OCI-LY1 (cell line): Measurements from ENCODE around the gene OR2T3.

ENCODE experiments used
- CTCF ChIP-seq: fragments of 200-600 bp; sonication (generic), shearing (Covaris generic); IDR thresholded peaks from 2 replicates; pipeline ENCODE4 v1.5.1; 2017; ENCODE audit warnings: mild to moderate bottlenecking, antibody characterized with exemption, low read length, moderate library complexity, mixed read lengths
- EZH2 ChIP-seq: fragments of 200-600 bp; sonication (generic), shearing (Covaris generic); IDR thresholded peaks from 2 replicates; pipeline ENCODE4 v1.8.0; 2017; ENCODE audit warnings: borderline replicate concordance, mixed run types, mild to moderate bottlenecking, antibody characterized with exemption, low read length, moderate library complexity, mixed read lengths

- TF ChIP-seq CTCF (no peak), EZH2 (no peak)
Observed at GRCh38 chr1:248521856-248522255, 48.7 kb downstream of the OR2T3 start.
